HG03571 (cell line): ENCODE data around the gene OR10V1.

Source experiments
- ATAC-seq: cut with Tn5 transposase; IDR thresholded peaks from one replicate; pipeline ENCODE4 v1.9.1; 2021; ENCODE audit not compliant: unreplicated experiment

The OR10V1 gene

GRCh38 chr11:59668950-59669610 is 44.6 kb downstream of the OR10V1 start, which contains the start of gene PATL1:
Gene PATL1, minus strand, starts transcription at chr11:59669037. Its CDS starts 142 bp downstream, at chr11:59668895.
- peak; percentile 95 for ATAC-seq

GRCh38 chr11:59668188-59668949 is 45.3 kb downstream of the OR10V1 start:
- ATAC-seq = peak; percentile 21

- ATAC-seq = no peak
Observed at GRCh38 chr11:59667812-59668187, 45.8 kb downstream of the OR10V1 start.

GRCh38 chr11:59666969-59667368 is 46.7 kb downstream of the OR10V1 start:
- ATAC-seq = no peak
